ENCODE data around the gene SLC5A9. TPM values are rescaled to one million over a fixed set of nuclear protein-coding genes. Genes with fewer than 3 reads are reported as not detected.

SLC5A9 gene
- not detected in 2 replicates for total RNA-seq (2014; rRNA removed; shearing (Covaris generic))
- polyA plus RNA-seq (2016; fragmentation: Nextera tagmentation; extraction: Ambion mirVana): not detected in 2 replicates

DNA sequence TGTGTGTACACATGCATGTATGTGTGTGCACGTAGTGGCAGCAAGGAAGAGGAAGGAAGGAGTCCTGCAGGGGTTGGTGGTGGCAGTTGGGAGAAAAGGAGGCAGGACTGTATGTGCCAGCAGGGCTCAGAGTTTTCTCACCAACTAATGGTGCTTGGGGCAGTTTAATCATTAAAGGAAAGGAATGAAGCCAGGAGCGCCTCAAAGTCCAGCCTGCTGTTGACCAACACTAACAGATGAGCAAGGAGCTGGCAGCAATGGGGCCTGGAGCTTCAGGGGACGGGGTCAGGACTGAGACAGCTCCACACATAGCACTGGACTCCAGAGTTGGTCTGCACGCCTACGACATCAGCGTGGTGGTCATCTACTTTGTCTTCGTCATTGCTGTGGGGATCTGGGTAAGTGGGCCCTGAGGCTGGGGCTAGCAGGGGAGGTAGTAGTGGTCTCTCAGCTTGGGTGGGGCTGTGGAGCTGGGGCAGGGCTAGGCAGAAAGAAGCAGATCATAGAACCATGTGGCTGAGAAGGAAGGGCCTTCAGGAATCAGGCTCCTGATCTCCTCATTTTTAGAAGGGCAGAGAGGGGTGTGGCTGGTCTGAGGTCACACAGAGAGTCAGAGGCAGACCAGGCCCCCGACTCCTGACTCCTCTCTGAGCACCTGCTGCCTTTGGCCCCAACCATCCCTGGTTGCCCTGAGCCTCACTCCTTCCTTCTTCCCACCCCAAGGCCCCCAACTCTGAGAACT is at the start of gene SLC5A9:
Gene SLC5A9 (plus strand): TSS at position 216 of the 742 bp plus-strand sequence. CDS start 21 bp downstream, at position 237.
- Histone ChIP-seq H2AFZ (no peak within 1 kb of the TSS), H3K36me3 (ENCODE audit: low read depth) (no peaks in the 10 kb centered on the region), H3K27ac (no peak within 1 kb of the TSS), H3K4me2 (ENCODE audit: unreplicated experiment) (no peak within 1 kb of the TSS), H3F3A (ENCODE audit: insufficient read depth) (no peaks in the 10 kb centered on the region), H3K9me2 (ENCODE audit: insufficient read depth) (no peaks in the 10 kb centered on the region), H3K27me3 (replicated peaks; ENCODE audit: insufficient read depth) (no peaks in the 10 kb centered on the region), H3K9ac (no peak within 1 kb of the TSS), H3K4me3 (no peak within 1 kb of the TSS), H3K79me2 (ENCODE audit: insufficient read depth) (no peaks in the 10 kb centered on the region), H4K20me1 (ENCODE audit: insufficient read depth) (no peaks in the 10 kb centered on the region), H3K9me3 (ENCODE audit: low read depth) (no peaks in the 10 kb centered on the region), H3K4me1 (ENCODE audit: insufficient read depth) (no peaks in the 10 kb centered on the region)
- 64% methylated on average over 8 of the region's 8 CpGs for WGBS, 2 experiments (ENCODE audit: low coverage in 1 of 2, low lambda C conversion rate in 2 of 2, missing lambda C conversion rate in 2 of 2)
- no peak for TF ChIP-seq EZH2 (IDR thresholded peaks at IDR 0.05; ENCODE audit: insufficient read depth, poor library complexity, severe bottlenecking)
- TF ChIP-seq EZH2phosphoT487 (IDR thresholded peaks at IDR 0.05; ENCODE audit: insufficient read depth, low read depth): no peak
- in situ Hi-C loops (cut with MboI): no loop called here
- DNase-seq: no peak

DNA sequence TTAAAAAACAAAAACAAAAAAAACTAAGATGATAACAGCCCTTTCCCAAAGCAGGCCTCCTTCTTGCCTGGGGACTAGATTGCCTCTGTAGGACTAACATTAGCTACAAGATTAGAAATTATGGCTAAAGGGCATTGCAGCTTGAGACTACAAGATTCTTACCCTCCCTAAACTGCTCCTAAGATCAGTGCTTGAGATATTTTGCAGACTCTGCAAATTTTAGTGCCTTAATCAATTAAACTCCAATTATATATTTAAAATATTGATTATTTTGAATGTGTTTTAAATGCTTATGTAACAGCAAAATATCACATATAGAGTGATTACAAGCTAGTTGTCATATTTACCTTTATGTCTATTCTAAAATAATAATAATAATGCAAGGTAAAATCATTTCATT is 47.4 kb upstream of the SLC5A9 start:
- Histone ChIP-seq H2AFZ (no peak overlapping the region), H3K27ac (no peak overlapping the region), H3K4me1 (ENCODE audit: insufficient read depth) (no peaks in the 10 kb centered on the region), H3K79me2 (ENCODE audit: insufficient read depth) (no peaks in the 10 kb centered on the region), H3F3A (ENCODE audit: insufficient read depth) (no peaks in the 10 kb centered on the region), H3K27me3 (replicated peaks; ENCODE audit: insufficient read depth) (no peaks in the 10 kb centered on the region; the same call in 1 of the 2 replicates), H3K4me3 (no peak overlapping the region), H3K9me2 (ENCODE audit: insufficient read depth) (no peaks in the 10 kb centered on the region), H4K20me1 (ENCODE audit: insufficient read depth) (no peaks in the 10 kb centered on the region), H3K9me3 (ENCODE audit: low read depth) (no peaks in the 10 kb centered on the region), H3K36me3 (ENCODE audit: low read depth) (no peaks in the 10 kb centered on the region), H3K4me2 (ENCODE audit: unreplicated experiment) (no peak overlapping the region), H3K9ac (no peak overlapping the region)
- TF ChIP-seq EZH2 (IDR thresholded peaks at IDR 0.05; ENCODE audit: insufficient read depth, poor library complexity, severe bottlenecking) (no peak), EZH2phosphoT487 (IDR thresholded peaks at IDR 0.05; ENCODE audit: insufficient read depth, low read depth) (no peak)
- in situ Hi-C loops (cut with MboI): no loop called here
- DNase-seq: no peak

DNA sequence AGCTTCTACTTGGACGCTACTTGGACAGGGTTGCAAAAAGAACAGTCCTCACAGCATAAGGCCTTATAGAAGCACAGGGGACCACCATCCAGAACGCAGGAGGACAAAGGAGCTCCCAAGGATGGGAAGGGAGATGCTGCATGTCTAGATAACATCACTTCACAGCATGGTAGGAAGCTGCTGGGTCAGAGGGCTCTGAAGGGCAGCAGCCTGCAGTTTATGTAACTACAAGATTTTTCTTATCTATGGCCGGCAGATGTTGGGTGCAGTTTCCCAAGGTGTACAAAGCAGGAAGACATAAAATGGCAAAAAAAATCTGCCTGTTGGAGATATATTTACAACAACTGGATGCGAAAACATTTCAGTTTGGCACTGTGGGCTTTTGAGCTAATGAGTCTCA is 45.3 kb upstream of the SLC5A9 start:
- Histone ChIP-seq H3K4me1 (ENCODE audit: insufficient read depth) (no peaks in the 10 kb centered on the region), H3F3A (ENCODE audit: insufficient read depth) (no peaks in the 10 kb centered on the region), H3K9me2 (ENCODE audit: insufficient read depth) (no peaks in the 10 kb centered on the region), H4K20me1 (ENCODE audit: insufficient read depth) (no peaks in the 10 kb centered on the region), H3K4me3 (no peak overlapping the region), H3K9ac (no peak overlapping the region), H2AFZ (no peak overlapping the region), H3K4me2 (ENCODE audit: unreplicated experiment) (no peak overlapping the region), H3K36me3 (ENCODE audit: low read depth) (no peaks in the 10 kb centered on the region), H3K27me3 (replicated peaks; ENCODE audit: insufficient read depth) (no peaks in the 10 kb centered on the region; the same call in 1 of the 2 replicates), H3K27ac (no peak overlapping the region), H3K79me2 (ENCODE audit: insufficient read depth) (no peaks in the 10 kb centered on the region), H3K9me3 (ENCODE audit: low read depth) (no peaks in the 10 kb centered on the region)
- in situ Hi-C loops (cut with MboI): no loop called here
- TF ChIP-seq EZH2phosphoT487 (IDR thresholded peaks at IDR 0.05; ENCODE audit: insufficient read depth, low read depth): no peak
- TF ChIP-seq EZH2 (IDR thresholded peaks at IDR 0.05; ENCODE audit: insufficient read depth, poor library complexity, severe bottlenecking): no peak
- WGBS, 2 experiments (ENCODE audit: low coverage in 1 of 2, low lambda C conversion rate in 2 of 2, missing lambda C conversion rate in 2 of 2): 32% methylated on average over 4 of the region's 4 CpGs
- DNase-seq: no peak

DNA sequence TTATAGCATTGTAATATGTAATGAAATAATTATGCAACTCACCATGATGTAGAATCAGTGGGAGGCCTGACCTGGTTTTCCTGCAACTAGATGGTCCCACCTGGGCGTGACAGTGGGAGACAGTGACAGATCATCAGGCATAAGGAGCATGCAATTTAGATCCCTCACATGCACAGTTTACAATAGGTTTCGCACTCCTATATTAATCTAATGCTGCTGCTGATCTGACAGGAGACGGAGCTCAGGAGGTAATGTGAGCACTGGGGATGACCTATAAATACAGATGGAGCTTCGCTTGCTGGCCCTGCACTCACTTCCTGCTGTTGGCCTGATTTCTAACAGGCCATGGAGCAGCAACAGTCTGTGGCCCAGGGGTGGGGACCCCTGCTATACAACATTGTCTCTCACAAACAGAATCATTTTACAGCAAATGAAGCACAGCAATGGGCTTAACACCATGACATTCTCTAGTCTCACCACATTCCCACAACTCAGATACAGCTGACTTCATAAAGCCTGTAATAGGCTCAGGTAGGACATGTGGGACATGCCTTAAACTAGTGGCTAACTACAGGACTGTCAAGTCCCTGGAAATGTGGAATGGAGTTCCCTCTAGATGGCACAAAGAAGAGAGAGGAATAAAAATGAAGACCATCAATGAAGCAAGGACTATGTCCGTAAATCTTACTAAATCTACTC is 40.7 kb upstream of the SLC5A9 start:
- 42 to 45% methylated on average over 5 of the region's 5 CpGs for WGBS, 2 experiments (ENCODE audit: low coverage in 1 of 2, low lambda C conversion rate in 2 of 2, missing lambda C conversion rate in 2 of 2)

More for the DNA sequence above, 40.7 kb upstream of the SLC5A9 start:
- Histone ChIP-seq H3K9ac (no peak overlapping the region), H3K79me2 (ENCODE audit: insufficient read depth) (no peaks in the 10 kb centered on the region), H3K27ac (no peak overlapping the region), H3K27me3 (replicated peaks; ENCODE audit: insufficient read depth) (no peaks in the 10 kb centered on the region; the same call in 1 of the 2 replicates), H3K4me2 (ENCODE audit: unreplicated experiment) (no peak overlapping the region), H3K36me3 (ENCODE audit: low read depth) (no peaks in the 10 kb centered on the region), H3K4me3 (no peak overlapping the region), H2AFZ (no peak overlapping the region), H3K9me2 (ENCODE audit: insufficient read depth) (no peaks in the 10 kb centered on the region), H3K4me1 (ENCODE audit: insufficient read depth) (no peaks in the 10 kb centered on the region), H4K20me1 (ENCODE audit: insufficient read depth) (no peaks in the 10 kb centered on the region), H3K9me3 (ENCODE audit: low read depth) (no peaks in the 10 kb centered on the region), H3F3A (ENCODE audit: insufficient read depth) (no peaks in the 10 kb centered on the region)
- in situ Hi-C loops (cut with MboI): no loop called here
- DNase-seq: no peak
- TF ChIP-seq EZH2phosphoT487 (IDR thresholded peaks at IDR 0.05; ENCODE audit: insufficient read depth, low read depth) (no peak), EZH2 (IDR thresholded peaks at IDR 0.05; ENCODE audit: insufficient read depth, poor library complexity, severe bottlenecking) (no peak)

Data from GM23248 (cell line).